Thyroid gland (tissue), 4 donors: ENCODE measurements around the gene NDST1.

Source experiments
- CTCF ChIP-seq, 6 experiments: fragments of 200-600 bp in 3 of 6; fragments of 450-650 bp in 3 of 6; sonication (generic) in 3 of 6; IDR thresholded peaks; one replicate each; pipeline ENCODE4 v1.5.1; 2016 to 2019; ENCODE audit warnings: antibody characterized with exemption in 6 of 6, mild to moderate bottlenecking in 2 of 6, inconsistent platforms in 1 of 6, moderate library complexity in 1 of 6
- POLR2A ChIP-seq, 2 donors: fragments of 450-650 bp; IDR thresholded peaks; one replicate each; pipeline ENCODE4 v1.6.1; 2017; ENCODE audit warnings: antibody characterized with exemption in 2 of 2, mild to moderate bottlenecking in 2 of 2, moderate library complexity in 1 of 2

- TF ChIP-seq CTCF (IDR thresholded peaks at IDR 0.05) (no peak), POLR2A (IDR thresholded peaks at IDR 0.05) (no peak)
Measured at GRCh38 chr5:150576449-150576949, 68.6 kb downstream of the NDST1 start.
